DOHH2 (cell line): ENCODE results near the gene SPTBN1.

ENCODE experiments used
- H3F3A ChIP-seq: fragments of 200-600 bp; sonication (generic), shearing (Covaris generic); 2 replicates; pipeline ENCODE4 v1.6.0; 2016; ENCODE audit warnings: antibody characterized with exemption, mild to moderate bottlenecking; ENCODE audit not compliant: control insufficient read depth, insufficient read depth
- H3K27ac ChIP-seq: fragments of 200-600 bp; sonication (generic); 2 replicates; pipeline ENCODE4 v1.5.1; 2014; ENCODE audit warnings: low read depth, mild to moderate bottlenecking, low read length, moderate library complexity
- H3K27me3 ChIP-seq: fragments of 200-600 bp; sonication (generic); 2 replicates; pipeline ENCODE4 v1.6.1; 2014; ENCODE audit warnings: mild to moderate bottlenecking, low read length, mixed read lengths; ENCODE audit not compliant: control insufficient read depth
- H3K36me3 ChIP-seq: fragments of 200-600 bp; sonication (generic); 2 replicates; pipeline ENCODE4 v1.6.1; 2014; ENCODE audit warnings: mild to moderate bottlenecking, low read length, moderate library complexity, mixed read lengths; ENCODE audit not compliant: control insufficient read depth
- H3K4me1 ChIP-seq: fragments of 200-600 bp; sonication (generic); 2 replicates; pipeline ENCODE4 v1.6.1; 2014; ENCODE audit warnings: mild to moderate bottlenecking, low read length, mixed read lengths; ENCODE audit not compliant: control insufficient read depth
- H3K4me2 ChIP-seq: fragments of 200-600 bp; sonication (generic); 2 replicates; pipeline ENCODE4 v1.6.0; 2014; ENCODE audit warnings: mild to moderate bottlenecking, low read length, moderate library complexity
- H3K4me3 ChIP-seq: fragments of 200-600 bp; sonication (generic); 2 replicates; pipeline ENCODE4 v1.5.1; 2014; ENCODE audit warnings: mild to moderate bottlenecking, low read length, mixed read lengths
- H3K79me2 ChIP-seq: fragments of 200-600 bp; sonication (generic); 2 replicates; pipeline ENCODE4 v1.6.1; 2014; ENCODE audit warnings: mild to moderate bottlenecking, low read length, mixed read lengths; ENCODE audit not compliant: control insufficient read depth
- H3K9me2 ChIP-seq: fragments of 200-600 bp; sonication (generic); replicated peaks from 2 replicates; pipeline ENCODE4 v1.6.1; 2014; ENCODE audit warnings: mild to moderate bottlenecking, low read length, mixed read lengths; ENCODE audit not compliant: control insufficient read depth
- H3K9me3 ChIP-seq: fragments of 200-600 bp; sonication (generic); 2 replicates; pipeline ENCODE4 v1.6.1; 2014; ENCODE audit warnings: antibody characterized with exemption, low read length, mixed read lengths; ENCODE audit not compliant: control insufficient read depth, insufficient read depth
- H4K20me1 ChIP-seq: fragments of 200-600 bp; sonication (generic); 2 replicates; pipeline ENCODE4 v1.6.0; 2014; ENCODE audit warnings: low read depth, mild to moderate bottlenecking, antibody characterized with exemption, low read length, moderate library complexity; ENCODE audit not compliant: control insufficient read depth, insufficient read depth
- EZH2phosphoT487 ChIP-seq: fragments of 200-600 bp; sonication (generic); IDR thresholded peaks from 2 replicates; pipeline ENCODE4 v1.6.1; 2017; ENCODE audit warnings: borderline replicate concordance, mild to moderate bottlenecking, antibody characterized with exemption, low read length, moderate library complexity, mixed read lengths
- TF ChIP-seq, protein P1 (sequence below): fragments of 200-600 bp; sonication (generic); IDR thresholded peaks from one replicate; pipeline ENCODE4 v1.5.1; 2014; ENCODE audit warnings: antibody characterized with exemption, mild to moderate bottlenecking, low read depth, low read length; ENCODE audit not compliant: poor library complexity, severe bottlenecking

The SPTBN1 gene

GRCh38 chr2:54691445-54692135 is 235.5 kb downstream of the SPTBN1 start:
- Histone ChIP-seq H3K9me2 (no peaks in the 10 kb centered on the region), H3K27me3 (no peaks in the 10 kb centered on the region)
- TF ChIP-seq, protein P1, sequence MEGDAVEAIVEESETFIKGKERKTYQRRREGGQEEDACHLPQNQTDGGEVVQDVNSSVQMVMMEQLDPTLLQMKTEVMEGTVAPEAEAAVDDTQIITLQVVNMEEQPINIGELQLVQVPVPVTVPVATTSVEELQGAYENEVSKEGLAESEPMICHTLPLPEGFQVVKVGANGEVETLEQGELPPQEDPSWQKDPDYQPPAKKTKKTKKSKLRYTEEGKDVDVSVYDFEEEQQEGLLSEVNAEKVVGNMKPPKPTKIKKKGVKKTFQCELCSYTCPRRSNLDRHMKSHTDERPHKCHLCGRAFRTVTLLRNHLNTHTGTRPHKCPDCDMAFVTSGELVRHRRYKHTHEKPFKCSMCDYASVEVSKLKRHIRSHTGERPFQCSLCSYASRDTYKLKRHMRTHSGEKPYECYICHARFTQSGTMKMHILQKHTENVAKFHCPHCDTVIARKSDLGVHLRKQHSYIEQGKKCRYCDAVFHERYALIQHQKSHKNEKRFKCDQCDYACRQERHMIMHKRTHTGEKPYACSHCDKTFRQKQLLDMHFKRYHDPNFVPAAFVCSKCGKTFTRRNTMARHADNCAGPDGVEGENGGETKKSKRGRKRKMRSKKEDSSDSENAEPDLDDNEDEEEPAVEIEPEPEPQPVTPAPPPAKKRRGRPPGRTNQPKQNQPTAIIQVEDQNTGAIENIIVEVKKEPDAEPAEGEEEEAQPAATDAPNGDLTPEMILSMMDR = no peak
- no peak for TF ChIP-seq EZH2phosphoT487

DNA sequence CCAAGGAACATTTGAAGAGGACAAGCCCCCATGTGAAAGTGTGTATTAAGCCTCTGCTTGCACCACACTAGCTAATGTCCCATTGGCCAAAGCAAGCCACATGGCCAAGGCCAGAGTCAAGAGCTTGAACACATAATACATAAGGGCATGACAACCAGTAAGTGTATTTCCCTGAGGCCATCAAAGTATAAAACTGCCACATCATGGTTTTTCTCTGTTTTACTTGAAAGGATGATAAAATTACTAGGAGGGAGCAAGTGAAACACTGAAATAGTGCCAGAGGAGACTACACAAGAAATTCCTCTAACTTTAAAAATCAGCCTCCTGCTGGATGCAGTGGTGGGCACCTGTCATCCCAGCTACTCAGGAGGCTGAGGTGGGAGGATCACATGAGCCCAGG is 236.4 kb downstream of the SPTBN1 start:
- no peak overlapping the region for H3K4me3 ChIP-seq
- H3K36me3 ChIP-seq = no peaks in the 10 kb centered on the region
- H3K79me2 ChIP-seq = no peaks in the 10 kb centered on the region
- H3K27me3 ChIP-seq = no peaks in the 10 kb centered on the region
- H3F3A ChIP-seq = no peaks in the 10 kb centered on the region
- TF ChIP-seq, protein P1 = no peak
- TF ChIP-seq EZH2phosphoT487 = no peak
- H3K4me2 ChIP-seq = no peak overlapping the region
- H3K27ac ChIP-seq = no peak overlapping the region
- H3K9me3 ChIP-seq = no peaks in the 10 kb centered on the region
- H3K4me1 ChIP-seq = no peaks in the 10 kb centered on the region
- no peaks in the 10 kb centered on the region for H4K20me1 ChIP-seq
- H3K9me2 ChIP-seq = no peaks in the 10 kb centered on the region

More at GRCh38 chr2:54691445-54692135, 235.5 kb downstream of the SPTBN1 start:
- Histone ChIP-seq H3K4me3 (no peak overlapping the region), H3K36me3 (no peaks in the 10 kb centered on the region), H3K4me2 (no peak overlapping the region), H3K4me1 (no peaks in the 10 kb centered on the region), H3K9me3 (no peaks in the 10 kb centered on the region), H3F3A (no peaks in the 10 kb centered on the region), H3K79me2 (no peaks in the 10 kb centered on the region), H4K20me1 (no peaks in the 10 kb centered on the region), H3K27ac (no peak overlapping the region)

DNA sequence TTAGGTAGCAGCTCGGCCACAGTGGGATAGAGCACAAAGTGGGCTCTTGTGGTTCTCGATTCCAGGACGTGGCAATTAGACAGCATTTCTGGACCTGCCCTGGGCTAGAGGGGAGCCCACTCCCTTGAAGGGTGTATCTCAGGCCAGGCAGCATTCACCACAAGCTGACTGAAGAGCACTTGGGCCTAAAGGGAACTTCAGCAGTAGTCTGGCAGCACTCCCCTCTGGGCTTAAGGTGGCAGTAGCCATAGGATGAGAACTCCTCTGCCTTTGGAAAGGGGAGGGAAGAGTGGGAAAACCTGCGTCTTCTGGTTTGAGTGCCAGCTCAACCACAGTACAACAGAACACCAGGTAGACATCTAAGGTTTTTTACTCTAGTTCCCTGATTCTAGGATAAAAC is 239.3 kb downstream of the SPTBN1 start:
- TF ChIP-seq, protein P1 = no peak
- no peak for TF ChIP-seq EZH2phosphoT487
- no peaks in the 10 kb centered on the region for H3K27me3 ChIP-seq
- no peak overlapping the region for H3K4me3 ChIP-seq
- no peaks in the 10 kb centered on the region for H3K4me1 ChIP-seq
- H3K79me2 ChIP-seq = no peaks in the 10 kb centered on the region
- no peak overlapping the region for H3K27ac ChIP-seq
- H3K9me2 ChIP-seq = no peaks in the 10 kb centered on the region
- H4K20me1 ChIP-seq = no peaks in the 10 kb centered on the region
- H3K9me3 ChIP-seq = no peaks in the 10 kb centered on the region
- no peak overlapping the region for H3K4me2 ChIP-seq
- H3F3A ChIP-seq = no peaks in the 10 kb centered on the region
- no peaks in the 10 kb centered on the region for H3K36me3 ChIP-seq
